NCI-H2081 (cell line): ENCODE measurements around the gene AFDN.
A peak's percentile ranks its signal among the peaks of the same experiment; 100 is the strongest.

ENCODE experiments used
- DNase-seq, 2 experiments: peaks; one replicate each; lab custom pipeline; 2025; lab: John Stamatoyannopoulos, UW

Gene AFDN

GRCh38 chr6:167877994-167878779 is 51.5 kb downstream of the AFDN start:
- DNase-seq, result no peak

GRCh38 chr6:167879612-167880011 is 52.9 kb downstream of the AFDN start:
- no peak for DNase-seq

- DNase-seq, result no peak
Observed at GRCh38 chr6:167881327-167881726, 54.6 kb downstream of the AFDN start.

- no peak for DNase-seq
Observed at GRCh38 chr6:167882244-167882643, 55.5 kb downstream of the AFDN start.

GRCh38 chr6:167888098-167888497 is 61.4 kb downstream of the AFDN start:
- no peak for DNase-seq

GRCh38 chr6:167892835-167893815 is 66.4 kb downstream of the AFDN start:
- peak; percentile 0 to 16 for DNase-seq

GRCh38 chr6:167894965-167895364 is 68.3 kb downstream of the AFDN start:
- DNase-seq, result no peak

GRCh38 chr6:167896648-167897047 is 69.9 kb downstream of the AFDN start:
- no peak for DNase-seq

GRCh38 chr6:167898673-167899311 is 72.1 kb downstream of the AFDN start:
- DNase-seq, result peak; percentile 5 to 12

GRCh38 chr6:167904791-167905190 is 78.1 kb downstream of the AFDN start:
- no peak for DNase-seq

- DNase-seq, result peak; percentile 3 to 28
Observed at GRCh38 chr6:167906899-167907298, 80.2 kb downstream of the AFDN start.

GRCh38 chr6:167907837-167908681 is 81.3 kb downstream of the AFDN start:
- DNase-seq, result peak in 1 of 2 experiments; percentile 30

- DNase-seq, result no peak
Observed at GRCh38 chr6:167910007-167910406, 83.3 kb downstream of the AFDN start.

- no peak for DNase-seq
Observed at GRCh38 chr6:167910652-167911051, 83.9 kb downstream of the AFDN start.

- DNase-seq, result no peak
Observed at GRCh38 chr6:167912494-167912893, 85.8 kb downstream of the AFDN start.

- no peak for DNase-seq
Observed at GRCh38 chr6:167913699-167914098, 87.0 kb downstream of the AFDN start.

GRCh38 chr6:167915139-167915538 is 88.4 kb downstream of the AFDN start:
- no peak for DNase-seq

GRCh38 chr6:167917551-167918154 is 90.9 kb downstream of the AFDN start:
- no peak for DNase-seq

GRCh38 chr6:167918548-167919278 is 92.0 kb downstream of the AFDN start:
- DNase-seq, result no peak

- DNase-seq, result no peak
Observed at GRCh38 chr6:167919349-167919748, 92.6 kb downstream of the AFDN start.
